Measurements from ENCODE around the gene LCAT.
"Not testable (repeated sequence)": the region's sequence is repeated elsewhere in the genome, so short reads cannot be mapped to it uniquely, and the experiment has no call there.

Gene LCAT, protein sequence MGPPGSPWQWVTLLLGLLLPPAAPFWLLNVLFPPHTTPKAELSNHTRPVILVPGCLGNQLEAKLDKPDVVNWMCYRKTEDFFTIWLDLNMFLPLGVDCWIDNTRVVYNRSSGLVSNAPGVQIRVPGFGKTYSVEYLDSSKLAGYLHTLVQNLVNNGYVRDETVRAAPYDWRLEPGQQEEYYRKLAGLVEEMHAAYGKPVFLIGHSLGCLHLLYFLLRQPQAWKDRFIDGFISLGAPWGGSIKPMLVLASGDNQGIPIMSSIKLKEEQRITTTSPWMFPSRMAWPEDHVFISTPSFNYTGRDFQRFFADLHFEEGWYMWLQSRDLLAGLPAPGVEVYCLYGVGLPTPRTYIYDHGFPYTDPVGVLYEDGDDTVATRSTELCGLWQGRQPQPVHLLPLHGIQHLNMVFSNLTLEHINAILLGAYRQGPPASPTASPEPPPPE

GRCh38 chr16:67943619-67944504, at the start of gene LCAT:
TSS of gene LCAT (minus strand) at chr16:67944120. CDS start at chr16:67944101, 19 bp downstream.
- peak in 13 of 14 donors; percentile 25 to 88 (median 75) for DNase-seq

DNA sequence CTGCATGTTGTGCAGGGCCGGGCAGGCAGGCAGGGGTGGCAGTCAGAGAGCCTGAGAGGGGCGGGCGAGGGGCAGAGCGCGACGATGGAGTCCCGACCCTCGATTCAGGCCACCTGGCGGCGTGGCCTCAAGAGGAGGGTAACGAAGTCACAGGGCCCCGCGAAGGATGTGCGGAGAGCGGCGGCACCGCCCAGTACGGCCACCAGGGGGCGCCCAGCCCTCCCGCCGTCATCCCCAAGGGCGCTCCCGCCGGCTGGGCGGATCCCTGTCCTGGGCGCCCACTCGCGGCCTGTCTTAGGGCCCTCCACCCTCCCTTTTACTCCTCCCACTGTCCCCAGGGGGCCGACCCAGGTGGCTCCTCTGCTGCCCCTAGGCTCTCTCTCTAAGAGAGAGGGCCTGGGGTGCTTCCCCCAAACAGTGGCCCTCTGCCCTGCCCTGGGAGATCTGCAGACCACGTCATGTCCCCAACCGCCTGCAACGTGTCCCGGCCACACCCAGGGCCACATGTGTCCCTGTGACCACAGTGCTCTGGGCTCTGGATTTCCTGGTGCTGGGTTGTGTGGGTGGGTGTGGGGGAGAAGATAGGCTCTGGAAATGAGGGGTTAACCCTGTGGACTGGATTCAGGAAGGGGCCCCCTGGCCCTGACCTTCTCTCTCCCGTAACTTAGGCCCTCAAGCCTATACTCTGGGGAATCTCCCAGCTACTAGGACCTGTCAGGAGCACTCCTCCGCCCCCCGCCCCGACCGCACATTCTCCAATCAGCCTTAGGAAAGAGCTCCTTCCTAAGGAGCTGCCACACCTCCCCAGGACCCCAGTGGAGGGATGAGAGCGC, 49.5 kb upstream of the LCAT start:
- peak in 12 of 14 donors; percentile 13 to 76 (median 42) for DNase-seq

DNA sequence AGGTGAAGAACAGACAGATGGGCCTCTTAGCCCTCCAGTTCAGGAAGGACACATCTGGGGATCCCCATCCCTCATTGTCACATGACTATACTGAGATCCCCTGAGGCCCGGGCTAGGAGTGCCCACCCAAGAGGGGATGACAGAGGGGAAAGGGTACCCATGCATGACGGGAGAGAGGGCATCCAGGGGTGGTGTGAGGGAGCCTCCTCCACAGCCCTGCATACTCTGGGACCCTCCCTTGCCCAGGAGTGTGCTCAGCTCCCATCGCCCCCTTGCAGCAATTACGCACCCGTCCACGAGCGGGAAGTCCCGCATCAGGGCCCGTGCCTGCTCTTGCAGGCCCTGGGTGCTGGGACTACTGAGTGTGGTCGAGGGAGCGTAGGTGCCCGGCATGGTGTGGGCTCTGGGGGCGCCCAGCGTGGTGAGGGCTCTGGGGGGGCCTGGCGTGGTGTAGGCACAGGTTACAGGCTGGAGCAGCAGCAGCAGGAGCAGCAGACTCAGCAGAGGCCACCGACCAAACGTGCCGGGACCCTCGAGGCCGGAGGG, 48.8 kb upstream of the LCAT start:
- no peak for DNase-seq

GRCh38 chr16:67990018-67990386, 46.1 kb upstream of the LCAT start:
- no peak for DNase-seq

DNA sequence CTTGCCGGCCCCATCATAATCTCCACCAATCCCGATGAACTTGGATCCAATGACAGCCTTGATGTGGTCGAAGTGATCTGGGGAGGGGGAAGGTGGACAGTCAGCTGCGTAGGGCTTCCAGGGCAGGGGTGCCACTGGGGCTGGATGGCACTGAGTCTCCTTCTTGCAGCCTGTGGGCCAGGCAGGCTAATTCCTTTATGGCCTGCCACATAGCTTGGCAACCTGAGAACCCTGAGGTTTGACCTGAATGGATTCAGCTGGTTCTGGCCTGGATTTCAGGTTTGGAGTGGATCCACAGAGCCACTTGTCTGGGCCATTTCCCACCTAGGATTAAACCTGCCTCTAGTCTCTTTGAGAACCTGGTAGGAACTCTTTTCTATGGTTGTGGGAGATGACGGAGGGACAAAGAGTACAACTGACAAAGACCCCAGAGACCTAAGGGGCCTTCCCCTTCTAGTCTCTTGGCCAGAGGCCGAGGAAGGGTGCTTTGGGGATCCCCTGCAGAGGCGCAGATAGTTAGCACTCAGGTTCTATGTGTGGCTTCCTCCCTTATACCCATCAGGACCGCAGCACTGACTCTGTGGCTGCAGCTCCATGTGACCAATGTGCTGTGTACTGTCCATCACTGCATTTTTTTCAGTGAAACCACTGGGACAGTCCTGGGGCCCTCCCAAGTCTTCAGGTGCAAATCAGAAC, 45.5 kb upstream of the LCAT start:
- peak in 1 of 14 donors; percentile 19 for DNase-seq

- no peak for DNase-seq
Observed at GRCh38 chr16:67988675-67989074, 44.8 kb upstream of the LCAT start.

- DNase-seq: peak in 11 of 14 donors; percentile 9 to 66 (median 31)
Observed at GRCh38 chr16:67987460-67988160, 43.7 kb upstream of the LCAT start.

- DNase-seq: no peak
Observed at GRCh38 chr16:67986949-67987348, 43.0 kb upstream of the LCAT start.

GRCh38 chr16:67982011-67982696, 38.2 kb upstream of the LCAT start:
- no peak for DNase-seq

- no peak for DNase-seq
Observed at GRCh38 chr16:67979955-67980678, 36.2 kb upstream of the LCAT start, which contains the start of gene DPEP3. TSS of gene DPEP3 (minus strand) at chr16:67980499. CDS start at chr16:67980380, 119 bp downstream.

DNA sequence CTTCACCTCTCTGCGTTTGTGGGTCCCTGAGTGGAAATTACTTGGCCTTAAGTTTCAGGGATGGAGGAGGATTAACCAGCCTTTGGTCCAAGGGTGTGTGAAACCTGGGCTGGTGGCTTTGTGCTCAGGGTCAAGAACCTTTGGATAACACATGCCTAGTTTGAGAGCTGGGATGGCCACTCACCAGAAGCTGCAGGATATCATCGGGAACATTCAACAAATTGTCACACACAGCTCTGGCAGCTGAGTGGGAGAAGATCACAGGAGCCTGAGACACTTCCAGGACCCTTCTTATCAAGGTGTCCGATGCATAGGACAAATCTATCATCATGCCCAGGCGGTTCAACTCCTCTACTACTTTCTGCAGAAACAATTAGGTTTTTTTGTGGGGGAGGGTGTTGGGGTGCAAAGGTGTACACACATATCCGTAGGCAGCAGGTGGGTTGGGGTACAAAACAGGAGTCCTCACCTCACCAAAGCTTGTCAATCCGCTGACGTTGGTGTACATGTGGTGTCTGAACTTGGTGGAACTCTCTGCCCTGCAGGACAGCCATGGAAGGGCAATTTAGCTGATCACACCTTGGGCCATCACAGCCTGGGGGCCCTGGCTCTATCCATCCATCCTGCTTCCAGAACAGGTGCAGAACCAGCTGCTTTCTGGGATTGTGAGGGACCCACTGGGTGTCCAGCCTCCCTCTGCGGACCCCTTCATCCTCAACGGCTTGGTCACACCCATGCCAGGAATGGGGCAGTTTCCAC, 33.7 kb upstream of the LCAT start:
- DNase-seq: no peak

DNA sequence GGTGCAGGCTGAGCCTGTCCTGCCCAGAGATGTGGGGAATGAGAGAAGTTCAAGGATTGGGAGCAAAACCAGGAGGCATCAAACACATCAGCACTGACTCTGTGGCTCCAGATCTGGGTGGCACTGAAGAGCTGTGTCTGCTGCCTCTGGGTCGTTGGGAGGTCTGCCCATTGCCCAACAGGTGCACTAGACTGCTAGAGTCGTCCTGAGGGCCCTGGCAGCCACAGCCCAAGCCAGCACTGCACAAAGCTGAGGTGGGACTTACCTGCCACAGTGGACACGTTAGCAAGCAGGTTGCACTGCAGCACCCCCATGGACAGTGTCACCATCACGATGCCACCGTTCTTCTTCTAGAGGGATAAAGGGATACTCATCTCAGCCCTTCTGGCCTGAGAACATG, 33.1 kb upstream of the LCAT start:
- DNase-seq: no peak

- DNase-seq: no peak
Observed at GRCh38 chr16:67976205-67976604, 32.3 kb upstream of the LCAT start.

- no peak for DNase-seq
Observed at GRCh38 chr16:67975321-67976105, 31.6 kb upstream of the LCAT start.

DNA sequence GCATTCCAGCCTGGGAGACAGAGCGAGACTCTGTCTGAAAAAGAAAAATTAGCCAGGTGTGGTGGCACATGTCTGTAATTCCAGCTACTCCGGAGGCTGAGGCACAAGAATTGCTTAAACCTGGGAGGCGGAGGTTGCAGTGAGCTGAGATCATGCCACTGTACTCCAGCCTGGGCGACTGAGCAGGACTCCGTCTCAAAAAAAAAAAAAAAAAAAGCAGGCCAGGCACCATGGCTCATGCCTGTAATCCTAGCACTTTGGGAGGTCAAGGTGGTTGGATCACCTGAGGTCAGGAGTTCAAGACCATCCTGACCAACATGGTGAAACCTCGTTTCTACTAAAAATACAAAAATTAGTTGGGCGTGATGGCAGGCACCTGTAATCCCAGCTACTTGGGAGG, 28.4 kb upstream of the LCAT start:
- DNase-seq: not testable (repeated sequence)

GRCh38 chr16:67971111-67971510, 27.2 kb upstream of the LCAT start:
- DNase-seq: no peak

DNA sequence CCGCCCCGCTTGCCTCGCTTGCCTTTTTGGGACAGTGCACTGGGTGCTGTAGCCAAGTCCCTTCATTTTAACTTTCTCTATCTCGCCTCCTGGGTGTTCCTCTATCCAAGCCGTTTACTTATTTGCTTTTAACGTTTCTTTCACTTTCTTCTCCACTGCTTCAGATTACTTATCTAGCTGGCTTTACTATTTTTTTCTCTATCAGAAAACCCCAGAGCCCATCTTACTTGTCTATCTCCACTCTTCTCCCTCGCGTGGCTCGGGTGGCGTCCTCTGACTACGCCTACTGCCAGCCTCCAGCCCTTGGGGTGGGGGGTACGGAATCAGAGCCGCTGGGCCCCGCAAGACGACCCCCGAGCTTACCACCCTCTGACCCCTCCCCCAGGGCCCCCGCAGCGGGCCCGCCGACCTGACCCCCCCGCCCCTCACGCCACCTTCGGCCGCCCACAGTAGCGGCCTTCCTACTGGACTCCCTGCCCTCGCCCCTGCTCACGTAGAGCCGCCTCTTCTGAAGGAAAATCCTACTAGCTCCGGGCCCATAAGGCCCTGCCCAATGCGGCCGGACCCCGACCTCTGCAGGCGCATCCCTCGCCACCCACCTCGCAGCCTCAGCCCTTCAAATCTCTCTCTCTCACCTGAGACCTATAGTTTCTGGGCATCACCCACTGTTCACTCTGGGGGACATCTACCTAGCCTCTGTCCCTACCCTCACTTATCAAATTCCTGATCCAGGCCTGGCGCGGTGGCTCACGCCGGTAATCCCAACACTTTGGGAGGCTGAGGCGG, 25.5 kb upstream of the LCAT start:
- DNase-seq: no peak

All from C1 segment of cervical spinal cord (tissue), 14 donors.